Testis (tissue), 3 donors: ENCODE results near the gene GLIS1. TPM values are rescaled to one million over a fixed set of nuclear protein-coding genes. Genes with fewer than 3 reads are reported as not detected.

Experiments used
- DNase-seq: peaks from one replicate; pipeline ENCODE4 v3.0.0-alpha.2; 2019
- H3K27ac ChIP-seq, 2 donors: fragments of 200-600 bp; sonication (generic); one replicate each; pipeline ENCODE4 v1.5.1; 2019
- H3K27me3 ChIP-seq: fragments of 200-600 bp; sonication (generic); one replicate; pipeline ENCODE4 v1.5.1; 2019
- H3K36me3 ChIP-seq: fragments of 200-600 bp; sonication (generic); one replicate; pipeline ENCODE4 v1.5.1; 2017; ENCODE audit warnings: low read depth; ENCODE audit errors: missing control alignments
- H3K4me1 ChIP-seq: fragments of 200-600 bp; sonication (generic); one replicate; pipeline ENCODE4 v1.5.1; 2019
- H3K4me3 ChIP-seq, 2 donors: fragments of 200-600 bp; sonication (generic); one replicate each; pipeline ENCODE4 v1.5.1; 2017 to 2019
- H3K9me3 ChIP-seq: fragments of 200-600 bp; sonication (generic); one replicate; pipeline ENCODE4 v1.5.1; 2017
- CTCF ChIP-seq, 3 experiments: fragments of 450-650 bp in 2 of 3; fragments of 200-600 bp in 1 of 3; sonication (generic) in 1 of 3; IDR thresholded peaks; one replicate each; pipeline ENCODE4 v1.5.1; 2016 to 2019; ENCODE audit warnings: antibody characterized with exemption in 3 of 3, mild to moderate bottlenecking in 2 of 3, moderate library complexity in 1 of 3
- POLR2A ChIP-seq: fragments of 450-650 bp; IDR thresholded peaks from one replicate; pipeline ENCODE4 v1.6.1; 2017; ENCODE audit warnings: antibody characterized with exemption, mild to moderate bottlenecking, moderate library complexity
- WGBS, 2 donors: methylation state at CpG; one replicate each; pipeline ENCODE4 v1.1.5; 2018; 5-methylcytosine and 5-hydroxymethylcytosine counted together
- intact Hi-C: fragments of 100-400 bp; cut with DNase I; formaldehyde crosslinking; loops from one replicate; pipeline ENCODE4 v1.15.1; 2023; ENCODE audit warnings: low total_unique reads
- polyA plus RNA-seq: library from polyadenylated mRNA; stranded (reverse); fragments of 350-450 nt; fragmentation: Illumina TruSeq; extraction: RNeasy Lipid Tissue Mini Kit (QIAGEN cat#74804); gene quantifications from one replicate; pipeline ENCODE4 v1.2.3, GENCODE V29; 2014; ENCODE audit warnings: low read depth, low replicate concordance; ENCODE audit not compliant: insufficient read depth
- total RNA-seq, 2 donors: library from RNA; depleted of rRNA; stranded (reverse); fragments of >200 nt; gene quantifications; one replicate each; pipeline ENCODE4 v1.2.3, GENCODE V29; 2016

GLIS1 gene
- total and polyA plus RNA-seq, 3 donors from 2014 or later = 2.9 to 6.1 (median 3.8) TPM

GRCh38 chr1:53503433-53504217 lies 235.3 kb downstream of the GLIS1 start:
- H3K36me3 ChIP-seq = no peaks in the 10 kb centered on the region
- intact Hi-C loops = no loop called here
- no peak overlapping the region for H3K4me3 ChIP-seq
- 58 to 60% methylated on average over 13 to 27 of the region's 27 CpGs for WGBS, 2 donors
- no peaks in the 10 kb centered on the region for H3K9me3 ChIP-seq
- DNase-seq = no peak
- TF ChIP-seq CTCF (IDR thresholded peaks at IDR 0.05) = no peak
- no peak for TF ChIP-seq POLR2A
- H3K27ac ChIP-seq = no peak overlapping the region
- H3K27me3 ChIP-seq = no peaks in the 10 kb centered on the region
- H3K4me1 ChIP-seq = no peaks in the 10 kb centered on the region

- DNase-seq = no peak
- Histone ChIP-seq H3K4me3 (no peak overlapping the region), H3K36me3 (no peaks in the 10 kb centered on the region), H3K9me3 (no peaks in the 10 kb centered on the region), H3K27ac (no peak overlapping the region), H3K27me3 (no peaks in the 10 kb centered on the region), H3K4me1 (no peaks in the 10 kb centered on the region)
- 79 to 86% methylated on average over 5 to 7 of the region's 7 CpGs for WGBS, 2 donors
- intact Hi-C loops = no loop called here
- no peak for TF ChIP-seq CTCF (IDR thresholded peaks at IDR 0.05)
- no peak for TF ChIP-seq POLR2A
Measured at GRCh38 chr1:53502641-53503432, 236.1 kb downstream of the GLIS1 start.

GRCh38 chr1:53501065-53502005 lies 237.6 kb downstream of the GLIS1 start:
- TF ChIP-seq POLR2A (no peak), CTCF (IDR thresholded peaks at IDR 0.05) (no peak)
- 71 to 82% methylated on average over 3 to 21 of the region's 21 CpGs for WGBS, 2 donors
- intact Hi-C loops = no loop called here
- Histone ChIP-seq H3K27me3 (no peaks in the 10 kb centered on the region), H3K36me3 (no peaks in the 10 kb centered on the region), H3K27ac (no peak overlapping the region), H3K4me3 (no peak overlapping the region), H3K9me3 (no peaks in the 10 kb centered on the region), H3K4me1 (no peaks in the 10 kb centered on the region)
- DNase-seq = no peak

DNA sequence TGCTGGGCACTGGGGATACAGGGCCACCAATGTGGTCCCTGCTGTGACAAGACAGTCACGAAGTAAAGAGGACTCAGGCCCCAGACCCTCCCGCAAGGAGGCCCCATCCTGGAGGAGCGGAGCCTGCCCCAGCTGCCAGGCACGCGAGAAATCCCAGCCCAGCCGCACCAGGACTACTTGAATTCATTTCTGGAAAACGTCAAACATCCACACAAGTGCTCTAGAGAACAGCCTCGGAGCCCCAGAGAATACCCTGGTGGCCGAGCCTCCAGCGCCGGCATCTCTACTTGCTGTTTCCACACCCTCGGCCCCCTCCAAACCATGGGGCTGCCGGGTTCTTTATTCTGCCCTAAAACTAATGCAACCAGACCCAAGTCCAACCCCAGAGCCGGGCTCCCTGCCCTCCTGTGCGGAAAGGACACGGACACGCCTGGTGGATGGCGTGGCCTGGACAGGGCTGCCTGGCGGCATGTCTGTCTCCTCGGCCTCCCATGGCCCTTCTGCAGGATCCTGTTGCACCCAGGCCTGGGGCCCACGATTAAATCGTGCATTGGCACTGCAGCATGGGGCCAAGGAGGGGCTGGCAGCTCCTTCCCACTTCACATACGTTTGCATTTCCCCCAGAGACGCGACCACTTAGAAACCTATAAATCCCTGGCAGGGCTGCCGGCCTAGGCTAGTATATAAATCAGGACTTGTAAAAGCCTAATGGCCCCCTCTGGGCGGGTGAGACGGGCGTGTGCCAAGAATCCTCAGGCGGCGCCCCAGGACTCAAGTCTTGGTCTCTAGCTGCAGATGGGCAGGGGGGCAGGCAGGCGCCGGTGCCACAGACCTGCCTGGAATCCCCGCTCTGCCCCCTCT lies 238.5 kb downstream of the GLIS1 start:
- 81 to 94% methylated on average over 15 to 34 of the region's 34 CpGs for WGBS, 2 donors
- H3K9me3 ChIP-seq = no peaks in the 10 kb centered on the region
- TF ChIP-seq CTCF (IDR thresholded peaks at IDR 0.05) (no peak), POLR2A (no peak)
- H3K27me3 ChIP-seq = no peaks in the 10 kb centered on the region
- H3K27ac ChIP-seq = no peak overlapping the region
- no peaks in the 10 kb centered on the region for H3K36me3 ChIP-seq
- no peak overlapping the region for H3K4me3 ChIP-seq
- H3K4me1 ChIP-seq = no peaks in the 10 kb centered on the region
- intact Hi-C loops = no loop called here
- no peak for DNase-seq
